ENCODE results near the gene MAP4K2. TPM values are rescaled to one million over a fixed set of nuclear protein-coding genes. Genes with fewer than 3 reads are reported as not detected.
A peak's percentile ranks its signal among the peaks of the same experiment; 100 is the strongest.

The MAP4K2 gene
- total RNA-seq, 1 donor from 2014 or later, result 202 TPM

DNA sequence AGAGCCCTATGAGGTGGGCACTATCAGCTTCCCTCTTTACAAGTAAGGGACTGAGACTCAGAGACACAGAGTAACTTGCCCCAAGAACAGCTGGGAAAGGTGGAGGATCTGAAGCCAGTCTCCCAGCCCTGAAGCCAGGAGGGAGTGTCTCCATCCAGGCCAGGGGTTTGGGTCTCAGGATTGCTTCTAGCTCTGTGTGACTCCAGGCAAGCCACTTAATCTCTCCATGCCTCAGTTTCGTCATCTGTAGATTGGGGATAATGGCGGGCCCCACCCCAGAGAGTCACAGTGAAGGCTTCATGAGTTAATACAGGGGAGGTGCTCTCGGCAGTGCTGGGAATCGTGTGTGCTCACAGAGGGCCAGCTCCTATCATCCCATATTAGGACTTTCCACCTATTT is 10.5 kb downstream of the MAP4K2 start:
- no peak for DNase-seq (ENCODE audit: low spot score)
- peaks cover 18% of the 10 kb centered on the region for H3K27me3 Mint-ChIP-seq (ENCODE audit: unreplicated experiment)

DNA sequence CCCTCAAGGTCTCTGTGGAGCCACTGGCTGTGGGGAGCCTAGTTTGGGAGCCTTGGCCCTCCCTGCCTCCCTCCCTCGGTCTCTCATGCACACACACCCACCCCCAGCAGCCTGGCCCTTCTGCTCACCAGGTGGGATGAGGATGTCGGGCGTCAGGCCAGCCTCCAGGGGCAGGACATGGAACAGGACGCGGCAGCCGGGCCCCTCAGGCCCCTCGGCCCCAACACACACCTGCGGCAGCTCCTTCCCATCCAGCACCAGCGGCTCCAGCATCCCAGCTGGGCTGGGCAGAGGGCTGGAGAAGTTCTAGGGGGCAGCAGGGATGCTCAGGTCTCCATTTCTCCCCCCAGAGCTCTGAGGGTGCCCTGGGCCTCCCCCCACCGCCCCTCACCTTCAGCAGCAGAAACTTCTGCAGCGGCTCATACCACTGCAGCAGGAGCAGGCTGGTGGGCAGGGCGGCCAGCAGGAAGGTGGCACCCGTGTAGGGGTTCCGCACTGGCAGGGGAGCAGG is 11.2 kb downstream of the MAP4K2 start:
- H3K27ac Mint-ChIP-seq (ENCODE audit: unreplicated experiment), result no peak overlapping the region
- H3K27me3 Mint-ChIP-seq (ENCODE audit: unreplicated experiment), result peaks cover 18% of the 10 kb centered on the region
- peaks cover 25% of the 10 kb centered on the region for H3K36me3 Mint-ChIP-seq (ENCODE audit: low read depth, unreplicated experiment)
- peaks cover 35% of the 10 kb centered on the region for H3K4me1 Mint-ChIP-seq (ENCODE audit: unreplicated experiment)
- no peak for DNase-seq (ENCODE audit: low spot score)
- TF ChIP-seq, protein P1, sequence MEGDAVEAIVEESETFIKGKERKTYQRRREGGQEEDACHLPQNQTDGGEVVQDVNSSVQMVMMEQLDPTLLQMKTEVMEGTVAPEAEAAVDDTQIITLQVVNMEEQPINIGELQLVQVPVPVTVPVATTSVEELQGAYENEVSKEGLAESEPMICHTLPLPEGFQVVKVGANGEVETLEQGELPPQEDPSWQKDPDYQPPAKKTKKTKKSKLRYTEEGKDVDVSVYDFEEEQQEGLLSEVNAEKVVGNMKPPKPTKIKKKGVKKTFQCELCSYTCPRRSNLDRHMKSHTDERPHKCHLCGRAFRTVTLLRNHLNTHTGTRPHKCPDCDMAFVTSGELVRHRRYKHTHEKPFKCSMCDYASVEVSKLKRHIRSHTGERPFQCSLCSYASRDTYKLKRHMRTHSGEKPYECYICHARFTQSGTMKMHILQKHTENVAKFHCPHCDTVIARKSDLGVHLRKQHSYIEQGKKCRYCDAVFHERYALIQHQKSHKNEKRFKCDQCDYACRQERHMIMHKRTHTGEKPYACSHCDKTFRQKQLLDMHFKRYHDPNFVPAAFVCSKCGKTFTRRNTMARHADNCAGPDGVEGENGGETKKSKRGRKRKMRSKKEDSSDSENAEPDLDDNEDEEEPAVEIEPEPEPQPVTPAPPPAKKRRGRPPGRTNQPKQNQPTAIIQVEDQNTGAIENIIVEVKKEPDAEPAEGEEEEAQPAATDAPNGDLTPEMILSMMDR (IDR thresholded peaks at IDR 0.05; ENCODE audit: unreplicated experiment), result no peak
- no peaks in the 10 kb centered on the region for H3K9me3 Mint-ChIP-seq (ENCODE audit: unreplicated experiment)
- no peak overlapping the region for H3K4me3 Mint-ChIP-seq (ENCODE audit: unreplicated experiment)

More for the DNA sequence above, 10.5 kb downstream of the MAP4K2 start:
- peak overlapping the region; percentile 42 for H3K27ac Mint-ChIP-seq (ENCODE audit: unreplicated experiment)
- peak overlapping the region; percentile 47 for H3K4me3 Mint-ChIP-seq (ENCODE audit: unreplicated experiment)
- H3K36me3 Mint-ChIP-seq (ENCODE audit: low read depth, unreplicated experiment), result peaks cover 25% of the 10 kb centered on the region
- no peaks in the 10 kb centered on the region for H3K9me3 Mint-ChIP-seq (ENCODE audit: unreplicated experiment)
- H3K4me1 Mint-ChIP-seq (ENCODE audit: unreplicated experiment), result peaks cover 35% of the 10 kb centered on the region
- TF ChIP-seq, protein P1 (IDR thresholded peaks at IDR 0.05; ENCODE audit: unreplicated experiment), result no peak

DNA sequence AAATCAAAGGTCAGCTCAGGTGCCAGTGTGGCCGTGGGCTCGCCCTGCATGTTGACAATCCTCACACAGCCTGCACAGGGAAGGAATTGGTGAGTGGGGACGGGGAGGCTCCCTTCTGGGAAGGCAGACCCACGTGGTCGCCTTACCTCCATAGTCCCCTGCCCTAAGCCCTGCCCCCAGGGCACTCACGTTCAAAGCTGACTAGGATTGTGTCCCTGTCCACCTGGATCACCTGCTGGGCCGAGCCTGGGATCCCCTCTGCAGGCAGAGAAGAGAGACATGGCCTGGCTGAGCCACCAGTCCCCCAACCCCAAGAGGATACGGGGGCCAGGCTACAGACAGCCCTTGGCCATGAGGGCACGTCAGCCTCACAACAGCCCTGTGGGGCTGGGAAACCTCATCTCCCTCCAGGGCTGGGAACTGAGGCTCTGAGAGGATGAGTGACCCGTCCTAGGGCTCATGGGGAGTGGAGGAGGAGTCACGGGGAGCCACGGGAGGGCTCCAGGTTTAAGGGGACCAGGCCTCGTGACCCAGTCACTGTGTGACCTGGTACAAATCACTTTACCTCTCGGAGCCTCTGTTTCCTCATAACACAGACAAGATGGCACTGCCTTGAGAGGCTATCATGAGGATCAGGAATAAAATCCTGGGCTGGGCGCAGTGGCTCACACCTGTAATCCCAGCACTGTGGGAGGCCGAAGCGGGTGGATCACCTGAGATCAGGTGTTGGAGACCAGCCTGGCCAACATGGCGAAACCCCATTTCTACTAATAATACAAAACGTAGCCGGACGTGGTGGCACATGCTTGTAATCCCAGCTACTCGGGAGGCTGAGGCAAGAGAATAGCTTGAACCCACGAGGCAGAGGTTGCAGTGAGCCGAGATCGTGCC is 12.6 kb downstream of the MAP4K2 start:
- H3K4me1 Mint-ChIP-seq (ENCODE audit: unreplicated experiment), result peaks cover 22% of the 10 kb centered on the region
- DNase-seq (ENCODE audit: low spot score), result no peak
- H3K27ac Mint-ChIP-seq (ENCODE audit: unreplicated experiment), result no peak overlapping the region
- H3K9me3 Mint-ChIP-seq (ENCODE audit: unreplicated experiment), result no peaks in the 10 kb centered on the region
- no peak overlapping the region for H3K4me3 Mint-ChIP-seq (ENCODE audit: unreplicated experiment)
- peaks cover 16% of the 10 kb centered on the region for H3K27me3 Mint-ChIP-seq (ENCODE audit: unreplicated experiment)
- H3K36me3 Mint-ChIP-seq (ENCODE audit: low read depth, unreplicated experiment), result peaks cover 18% of the 10 kb centered on the region
- TF ChIP-seq, protein P1 (IDR thresholded peaks at IDR 0.05; ENCODE audit: unreplicated experiment), result no peak

DNA sequence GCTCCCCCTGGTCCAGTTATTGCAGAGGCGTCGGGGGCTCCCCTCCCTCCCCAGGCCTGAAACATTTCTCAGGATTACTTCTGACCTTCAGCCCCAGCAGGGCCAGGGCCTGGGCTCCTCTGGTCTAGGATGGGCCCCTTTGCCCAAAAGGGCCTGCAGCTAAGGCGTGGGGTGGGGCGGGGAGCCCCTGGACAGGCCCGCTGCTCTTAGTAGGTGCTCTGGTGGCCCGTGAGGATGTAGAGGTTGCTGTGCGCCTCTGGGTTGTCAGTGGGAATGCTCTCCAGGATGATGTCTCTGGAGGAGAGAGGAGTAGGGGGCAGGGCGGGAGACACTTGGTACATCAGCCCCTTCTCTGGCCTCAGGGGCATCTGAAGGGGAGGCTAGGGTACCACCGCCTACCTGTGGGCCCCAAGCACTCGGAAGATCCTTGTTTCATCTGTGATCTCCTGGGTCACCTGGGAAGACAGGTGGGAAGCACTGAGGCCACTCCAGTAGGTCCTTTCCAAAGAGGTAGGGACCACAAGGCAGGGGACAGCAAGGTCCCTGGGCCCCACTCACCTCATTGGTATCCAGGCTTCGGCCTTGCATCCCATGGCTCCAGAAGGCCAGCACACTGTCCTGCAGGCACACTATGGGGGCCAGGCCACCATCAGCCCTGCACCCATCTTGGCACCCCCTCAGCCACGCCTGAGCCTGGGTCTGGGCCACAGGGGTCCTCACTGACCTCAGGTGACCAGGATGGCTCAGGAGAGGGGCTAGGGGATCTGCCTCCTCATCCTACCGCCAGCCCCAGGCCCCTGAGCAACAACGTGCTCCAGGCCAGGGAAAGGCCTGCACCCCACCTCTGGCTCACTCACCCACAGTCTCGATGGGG is 13.4 kb downstream of the MAP4K2 start:
- Mint-ChIP-seq H3K36me3 (ENCODE audit: low read depth, unreplicated experiment) (peaks cover 15% of the 10 kb centered on the region), H3K27me3 (ENCODE audit: unreplicated experiment) (peaks cover 13% of the 10 kb centered on the region), H3K4me1 (ENCODE audit: unreplicated experiment) (peaks cover 17% of the 10 kb centered on the region), H3K27ac (ENCODE audit: unreplicated experiment) (no peak overlapping the region), H3K9me3 (ENCODE audit: unreplicated experiment) (no peaks in the 10 kb centered on the region), H3K4me3 (ENCODE audit: unreplicated experiment) (no peak overlapping the region)
- TF ChIP-seq, protein P1 (IDR thresholded peaks at IDR 0.05; ENCODE audit: unreplicated experiment), result no peak
- DNase-seq (ENCODE audit: low spot score), result no peak
